GM18861 (cell line): ENCODE measurements around the gene ZNF711.
"Not testable (repeated sequence)": the region's sequence is repeated elsewhere in the genome, so short reads cannot be mapped to it uniquely, and the experiment has no call there.

ENCODE experiments used
- ATAC-seq: cut with Tn5 transposase; IDR thresholded peaks from one replicate; pipeline ENCODE4 v1.9.1; 2021; ENCODE audit not compliant: unreplicated experiment

The ZNF711 gene

DNA sequence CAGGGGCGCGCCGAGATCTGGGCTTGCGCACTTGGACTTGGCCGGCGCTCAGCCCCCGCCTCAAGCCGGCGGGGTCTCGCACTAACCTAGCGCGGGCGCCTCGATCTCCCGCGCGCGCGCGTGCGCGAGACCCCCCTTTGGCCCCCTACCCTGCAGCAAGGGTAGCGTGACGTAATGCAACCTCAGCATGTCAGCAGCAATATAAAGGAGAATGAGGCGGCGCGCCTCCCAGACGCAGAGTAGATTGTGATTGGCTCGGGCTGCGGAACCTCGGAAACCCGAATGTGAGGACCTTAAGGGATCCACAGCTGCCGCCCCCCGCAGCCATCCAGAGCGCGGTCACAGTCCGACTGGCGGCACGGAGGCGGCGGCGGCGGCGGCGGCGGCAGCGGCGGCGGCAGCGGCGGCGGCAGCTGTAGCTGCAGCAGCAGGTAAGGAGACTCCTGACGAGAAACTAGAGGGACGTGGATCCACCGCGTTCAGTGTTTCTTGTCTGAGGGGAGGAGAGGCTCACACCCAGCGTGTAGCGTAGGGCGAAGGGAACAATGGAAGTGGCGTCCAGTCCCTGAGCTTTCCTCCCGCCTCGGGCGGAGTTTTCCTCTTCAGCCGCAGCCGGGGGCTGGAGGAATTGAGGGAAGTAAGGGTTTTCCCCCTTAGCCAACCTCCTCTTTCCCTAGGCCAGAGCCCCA lies at the start of gene ZNF711, which contains the start of gene SATL1:
Gene ZNF711, plus strand, starts transcription at position 231 of the 689 bp plus-strand sequence. CDS start 3,582 bp downstream, outside the sequence.
Gene SATL1, minus strand, starts transcription at position 19 of the 689 bp plus-strand sequence. CDS start 134,811 bp downstream, outside the sequence.
- peak; percentile 50 for ATAC-seq

GRCh38 chrX:85196319-85196718 lies 47.5 kb upstream of the ZNF711 start:
- no peak for ATAC-seq

DNA sequence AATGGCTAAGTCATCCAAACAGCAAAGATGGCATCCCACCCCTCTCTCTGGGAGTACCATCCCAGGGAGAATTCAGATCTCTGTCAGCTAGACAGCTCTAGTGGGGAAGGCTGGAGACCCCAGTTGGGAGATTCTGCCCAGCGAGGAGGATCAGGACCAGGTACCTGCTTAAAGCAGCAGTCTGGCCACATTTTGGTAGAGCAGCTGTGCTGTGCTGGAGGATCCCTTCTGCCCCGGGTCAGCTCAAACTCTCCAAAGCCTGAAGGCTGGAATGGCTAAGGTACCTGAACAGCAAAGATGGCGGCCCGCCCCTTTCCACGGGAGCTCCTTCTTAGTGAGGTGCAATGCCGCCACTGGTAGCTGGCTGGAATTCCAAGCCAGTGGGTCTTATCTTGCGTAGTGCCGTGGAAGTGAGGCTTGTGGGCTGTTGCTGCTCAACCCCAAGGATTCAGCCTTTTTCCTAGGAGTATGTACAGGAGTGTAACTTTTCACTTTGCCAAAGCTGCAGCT lies 40.3 kb upstream of the ZNF711 start:
- no peak for ATAC-seq

- ATAC-seq: no peak
These were observed 29.8 kb upstream of the ZNF711 start for GRCh38 chrX:85213792-85214530.

DNA sequence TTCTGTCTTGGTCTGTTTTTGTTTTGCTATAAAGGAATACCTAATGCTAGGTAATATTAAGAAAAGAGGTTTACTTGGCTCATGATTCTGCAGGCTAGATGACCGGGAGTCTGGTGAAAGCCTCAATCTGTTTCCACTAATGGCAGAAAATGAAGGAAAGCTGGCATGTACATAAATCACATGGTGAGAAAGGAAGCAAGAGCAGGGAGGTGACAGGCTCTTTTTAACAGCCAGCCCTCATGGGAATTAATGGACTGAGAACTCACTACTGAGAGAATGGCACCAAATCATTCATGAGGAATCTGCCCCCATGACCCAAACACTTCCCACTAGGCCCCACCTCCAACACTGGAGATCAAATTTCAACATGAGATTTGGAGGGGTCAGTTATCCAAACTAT lies 27.8 kb upstream of the ZNF711 start:
- no peak for ATAC-seq

DNA sequence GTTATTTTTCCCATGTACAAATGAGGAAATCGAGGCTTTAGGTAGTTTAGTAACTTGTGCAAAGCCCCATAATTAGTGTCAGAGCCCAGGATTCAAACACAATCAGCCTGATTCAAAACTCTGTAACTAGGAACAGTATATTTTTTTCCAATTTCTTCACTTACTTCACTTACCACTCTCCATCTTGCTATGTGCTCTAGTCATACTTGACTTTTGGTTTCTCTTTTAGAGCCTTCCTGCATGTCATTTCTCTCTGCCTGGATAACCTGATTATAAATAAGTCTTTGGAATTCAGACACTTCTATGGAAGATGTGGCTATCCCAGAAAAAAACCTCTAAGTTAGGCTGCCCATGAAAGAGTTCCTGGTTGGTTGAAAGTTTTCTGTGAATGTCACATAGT lies 22.4 kb upstream of the ZNF711 start:
- ATAC-seq: no peak

DNA sequence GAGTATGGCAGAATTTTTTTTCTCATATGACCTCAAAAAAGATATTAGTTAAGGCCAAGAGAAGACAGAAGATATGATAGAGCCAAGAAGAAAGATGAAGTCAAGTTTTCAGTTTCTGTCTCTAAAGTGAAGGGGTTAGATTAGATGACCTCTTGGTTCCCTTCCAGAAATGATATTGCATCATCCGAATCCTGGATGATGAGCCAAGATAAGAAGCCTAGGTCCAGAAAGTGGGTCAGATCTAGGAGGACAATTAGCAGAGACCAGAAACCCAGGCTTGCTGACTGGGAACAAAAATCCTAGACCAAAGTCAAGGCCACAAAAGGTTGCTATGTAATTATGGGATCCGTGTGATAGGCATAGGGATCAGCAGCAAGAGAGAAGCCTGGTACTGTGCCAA lies 20.4 kb upstream of the ZNF711 start:
- no peak for ATAC-seq

GRCh38 chrX:85243155-85243554 lies 636 bp upstream of the ZNF711 start:
- no peak for ATAC-seq

DNA sequence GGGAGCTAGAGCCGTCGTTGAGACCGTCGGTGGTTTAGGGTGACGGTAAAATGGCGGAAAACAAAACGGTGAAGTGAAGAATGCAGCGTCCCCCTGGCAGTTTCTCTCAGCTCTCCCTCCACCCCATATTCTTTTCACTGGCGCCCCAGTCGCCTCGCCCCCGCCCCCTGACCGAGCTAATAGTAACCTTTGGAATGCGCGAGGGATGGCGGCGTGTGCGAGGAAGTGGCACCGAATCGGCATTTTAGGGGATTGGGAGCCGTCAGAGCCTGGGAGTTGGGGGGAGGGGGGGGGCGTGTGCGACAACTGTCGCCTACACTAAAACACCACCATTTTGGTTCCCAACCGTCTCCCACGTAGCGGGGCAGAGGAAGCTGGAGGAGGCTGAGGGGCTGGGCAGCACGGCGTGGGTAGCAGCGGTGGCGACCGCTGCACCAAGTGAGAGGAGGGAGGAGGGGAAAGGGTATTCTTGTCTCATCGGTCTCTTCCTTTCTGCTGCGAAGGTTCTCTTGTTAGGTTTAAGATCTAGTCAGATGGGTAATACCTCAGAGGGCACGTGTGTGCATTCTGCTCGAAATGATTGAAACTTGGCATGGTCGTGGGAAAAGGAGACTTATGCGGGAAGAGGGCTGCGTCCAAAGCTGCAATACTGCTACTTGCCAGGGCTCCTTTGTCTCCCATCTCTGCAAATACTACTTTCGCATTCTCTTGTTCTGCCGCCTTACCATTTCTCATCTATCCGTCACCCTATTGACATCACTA lies 840 bp downstream of the ZNF711 start:
- no peak for ATAC-seq

DNA sequence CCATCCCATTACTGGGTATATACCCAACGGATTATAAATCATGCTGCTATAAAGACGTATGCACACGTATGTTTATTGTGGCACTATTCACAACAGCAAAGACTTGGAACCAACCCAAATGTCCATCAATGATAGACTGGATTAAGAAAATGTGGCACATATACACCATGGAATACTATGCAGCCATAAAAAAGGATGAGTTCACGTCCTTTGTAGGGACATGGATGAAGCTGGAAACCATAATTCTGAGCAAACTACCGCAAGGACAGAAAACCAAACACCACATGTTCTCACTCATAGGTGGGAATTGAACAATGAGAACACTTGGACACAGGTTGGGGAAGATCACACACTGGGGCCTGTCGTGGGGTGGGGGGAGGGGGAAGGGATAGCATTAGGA lies 41.5 kb downstream of the ZNF711 start:
- ATAC-seq: not testable (repeated sequence)

- ATAC-seq: no peak
These were observed 45.4 kb downstream of the ZNF711 start for GRCh38 chrX:85288992-85289723.

DNA sequence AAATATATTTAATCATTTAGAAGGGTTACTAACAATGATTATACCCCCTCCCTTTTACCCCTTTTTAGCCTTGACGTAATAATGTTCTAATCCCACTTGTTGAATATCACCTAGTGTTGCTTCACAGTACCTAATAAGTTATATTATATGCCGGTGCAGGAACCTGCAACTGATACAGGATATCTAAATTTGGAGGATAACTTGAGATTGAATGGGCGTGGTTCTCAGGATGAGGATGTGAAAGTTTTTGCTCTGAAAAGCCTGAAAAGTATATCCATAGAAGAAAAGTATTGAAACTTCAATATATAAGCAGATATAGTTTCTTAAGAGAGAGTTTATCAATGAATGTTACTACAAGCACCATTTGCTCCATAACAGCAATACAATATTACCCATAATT lies 59.8 kb downstream of the ZNF711 start:
- no peak for ATAC-seq

DNA sequence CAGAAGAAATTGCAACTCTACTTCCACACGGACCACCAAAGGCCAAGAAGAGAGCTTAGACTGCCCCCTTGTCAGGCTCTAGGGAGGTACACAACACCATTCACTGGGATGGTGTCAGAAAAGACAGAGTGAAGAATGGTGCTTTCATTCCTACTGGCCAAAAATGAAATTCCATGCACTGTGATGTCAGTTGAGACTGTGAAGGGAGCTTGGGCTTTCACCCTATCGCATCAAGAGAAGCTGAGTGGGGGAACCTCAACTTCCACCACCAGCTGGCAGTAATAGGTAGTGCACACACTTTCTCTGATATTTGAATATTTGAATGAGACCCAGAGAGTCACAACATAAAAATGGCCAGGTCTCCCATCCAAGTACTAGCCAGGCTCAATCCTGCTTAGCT lies 65.9 kb downstream of the ZNF711 start:
- ATAC-seq: peak; percentile 78

DNA sequence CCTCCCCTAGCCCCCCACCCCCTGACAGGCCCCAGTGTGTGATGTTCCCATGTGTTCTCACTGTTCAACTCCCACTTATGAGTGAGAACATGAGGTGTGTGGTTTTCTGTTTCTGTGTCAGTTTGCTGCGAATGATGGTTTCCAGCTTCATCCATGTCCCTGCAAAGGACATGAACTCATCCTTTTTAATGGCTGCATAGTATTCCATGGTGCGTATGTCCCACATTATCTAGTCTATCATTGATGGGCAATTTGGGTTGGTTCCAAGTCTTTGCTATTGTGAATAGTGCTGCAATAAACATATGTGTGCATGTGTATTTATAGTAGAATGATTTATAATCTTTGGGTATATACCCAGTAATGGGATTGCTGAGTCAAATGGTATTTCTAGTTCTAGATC lies 67.6 kb downstream of the ZNF711 start:
- not testable (repeated sequence) for ATAC-seq
